Activated CD4-positive, alpha-beta T cell treated with anti-CD3 and anti-CD28 coated beads, Interleukin-2, Interleukin-4, amounts not matched to agents 100 ng/mL and 50 ng/mL, durations not matched to agents 16 hours and 8 hours (primary cell): ENCODE results near the gene IFT25.

ENCODE experiments used
- DNase-seq: peaks from one replicate; pipeline ENCODE4 v3.0.0-alpha.2; 2020; ENCODE audit warnings: low spot score

The IFT25 gene

DNA sequence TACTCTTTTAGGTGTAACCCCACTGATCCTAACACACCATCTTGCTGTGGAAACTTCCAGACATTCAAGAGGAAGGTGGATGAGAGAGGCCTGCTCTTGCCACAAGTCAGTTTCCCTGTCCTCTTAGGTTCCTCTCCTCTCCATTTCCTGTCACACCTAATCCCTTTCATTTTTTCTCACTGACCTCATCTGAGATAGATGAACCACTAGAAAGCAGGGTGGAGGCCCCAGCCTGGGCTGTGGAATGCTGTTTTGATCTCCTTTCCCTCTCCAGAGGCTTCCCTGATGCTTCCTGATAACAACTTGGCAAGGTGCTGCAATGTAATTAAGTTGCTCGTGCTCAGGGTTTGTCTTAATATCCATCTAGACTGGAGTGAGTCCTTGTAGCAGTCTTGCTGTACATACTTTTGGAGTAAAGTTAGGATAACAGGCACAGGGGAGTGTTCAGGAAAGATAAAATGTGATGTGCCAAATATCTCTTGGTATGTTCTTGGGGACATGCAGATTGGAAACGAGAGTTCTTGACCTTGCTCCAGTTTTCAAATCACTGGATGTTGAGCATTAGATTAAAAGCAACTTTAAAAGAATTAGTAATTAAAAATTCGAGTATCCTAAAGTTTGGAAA lies 11.8 kb upstream of the IFT25 start:
- DNase-seq: no peak

GRCh38 chr1:53956308-53957168 lies 11.0 kb upstream of the IFT25 start:
- DNase-seq: no peak

GRCh38 chr1:53954128-53954527 lies 8.6 kb upstream of the IFT25 start:
- no peak for DNase-seq

DNA sequence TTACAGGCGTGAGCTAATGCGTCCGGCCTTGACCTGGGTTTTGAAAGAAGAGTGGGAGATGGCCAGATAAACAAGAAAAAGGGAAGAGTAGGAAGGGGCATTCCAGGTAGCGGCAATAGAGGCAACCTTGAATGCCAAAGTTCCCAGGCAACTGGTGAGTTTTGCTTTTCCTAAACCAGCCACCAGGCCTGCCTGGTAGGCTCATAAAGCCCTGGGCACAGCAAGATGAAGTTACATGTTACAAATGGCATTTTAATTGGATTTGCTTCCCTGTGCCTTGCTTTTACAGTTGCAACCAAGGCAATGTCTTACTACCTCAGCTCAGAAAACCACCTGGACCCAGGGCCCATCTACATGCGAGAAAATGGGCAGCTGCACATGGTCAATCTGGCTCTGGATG lies 6.2 kb upstream of the IFT25 start:
- no peak for DNase-seq

GRCh38 chr1:53949023-53949990 lies 3.8 kb upstream of the IFT25 start:
- DNase-seq: no peak

GRCh38 chr1:53948291-53948690 lies 2.8 kb upstream of the IFT25 start:
- DNase-seq: no peak

DNA sequence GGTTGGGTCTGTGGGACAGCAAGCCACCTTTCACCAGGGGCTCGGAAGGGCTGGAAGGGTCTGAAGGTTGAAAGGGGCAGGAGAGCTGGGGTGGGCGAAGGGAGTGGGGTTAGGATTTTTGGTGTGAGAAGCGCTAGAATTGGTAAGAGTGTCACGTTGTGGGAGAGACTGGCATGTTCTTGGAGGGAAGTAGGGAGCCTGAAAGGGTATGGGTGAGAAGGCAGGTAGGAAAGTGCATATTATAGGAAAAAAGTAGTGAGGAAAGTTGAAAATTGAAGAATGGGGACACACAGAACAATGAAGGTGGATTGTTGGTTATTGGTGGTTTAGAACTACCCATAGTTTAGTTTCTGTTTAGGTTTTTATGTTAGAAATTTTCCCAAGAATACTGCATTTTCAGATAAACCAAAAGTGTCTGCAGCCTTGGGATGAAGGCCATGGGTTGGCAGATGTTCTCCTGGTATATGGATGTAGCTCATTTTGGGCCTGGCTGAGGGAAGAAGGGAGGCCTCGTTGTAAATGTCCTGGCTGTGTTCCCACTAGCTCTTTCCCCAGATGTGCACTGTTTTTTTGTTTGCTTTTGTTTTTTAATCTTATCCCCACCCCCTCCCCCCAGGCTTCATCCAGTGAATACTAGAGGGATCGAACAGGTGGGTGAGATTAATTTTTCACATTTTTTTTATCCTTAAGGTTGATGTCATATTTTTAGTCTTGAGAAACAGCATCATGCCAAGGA lies 1.8 kb upstream of the IFT25 start:
- DNase-seq: no peak

GRCh38 chr1:53946252-53947171 lies 1.0 kb upstream of the IFT25 start, which contains the start of gene LRRC42:
Gene LRRC42, plus strand, starts transcription at chr1:53946350. Its CDS starts 5,650 bp downstream, at chr1:53952000.
- no peak for DNase-seq

DNA sequence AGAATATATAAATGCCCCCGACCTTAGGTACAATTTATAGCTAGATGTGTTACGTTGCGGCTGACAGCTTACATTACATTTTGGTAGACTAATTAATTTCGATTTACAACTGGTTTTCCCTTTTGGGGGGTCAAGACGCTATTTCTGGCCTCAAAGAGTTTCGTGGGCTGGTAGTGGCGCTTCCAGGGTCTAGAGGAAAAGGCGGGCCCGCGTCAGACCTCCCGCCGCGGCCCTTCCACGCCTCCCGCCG lies 391 bp downstream of the IFT25 start:
- no peak for DNase-seq

DNA sequence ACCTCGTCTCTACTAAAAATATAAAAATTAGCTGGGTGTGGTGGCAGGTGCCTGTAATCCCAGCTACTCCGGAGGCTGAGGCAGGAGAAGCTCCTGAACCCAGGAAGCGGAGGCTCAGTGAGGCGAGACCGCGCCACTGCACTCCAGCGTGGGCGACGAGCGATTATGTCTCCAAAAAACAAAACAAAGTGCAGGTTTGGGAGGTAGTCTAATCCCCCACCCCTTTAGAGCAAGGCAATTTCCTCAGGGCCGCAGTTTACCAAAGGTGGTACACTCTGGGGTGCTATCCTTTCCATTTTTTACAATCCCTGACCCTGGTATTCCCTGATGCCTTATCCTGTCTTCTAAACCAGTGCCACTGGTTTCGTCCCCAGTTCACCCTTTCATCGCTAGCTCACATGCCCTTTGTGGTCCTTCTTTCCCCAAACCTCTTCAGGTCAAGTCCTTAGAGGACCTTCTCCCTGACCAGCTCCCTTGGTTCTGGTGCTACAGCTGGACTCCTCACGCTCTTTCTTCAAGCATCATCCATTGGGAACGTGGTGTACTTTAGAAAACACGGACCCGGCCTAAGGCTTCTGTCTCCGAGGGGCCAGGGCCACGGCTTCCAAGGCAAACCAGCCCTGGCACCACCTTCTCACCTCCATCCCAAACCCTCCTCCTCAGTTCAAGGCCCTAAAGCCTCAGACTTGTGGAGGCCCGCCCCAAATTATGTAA lies 873 bp downstream of the IFT25 start:
- DNase-seq: no peak

DNA sequence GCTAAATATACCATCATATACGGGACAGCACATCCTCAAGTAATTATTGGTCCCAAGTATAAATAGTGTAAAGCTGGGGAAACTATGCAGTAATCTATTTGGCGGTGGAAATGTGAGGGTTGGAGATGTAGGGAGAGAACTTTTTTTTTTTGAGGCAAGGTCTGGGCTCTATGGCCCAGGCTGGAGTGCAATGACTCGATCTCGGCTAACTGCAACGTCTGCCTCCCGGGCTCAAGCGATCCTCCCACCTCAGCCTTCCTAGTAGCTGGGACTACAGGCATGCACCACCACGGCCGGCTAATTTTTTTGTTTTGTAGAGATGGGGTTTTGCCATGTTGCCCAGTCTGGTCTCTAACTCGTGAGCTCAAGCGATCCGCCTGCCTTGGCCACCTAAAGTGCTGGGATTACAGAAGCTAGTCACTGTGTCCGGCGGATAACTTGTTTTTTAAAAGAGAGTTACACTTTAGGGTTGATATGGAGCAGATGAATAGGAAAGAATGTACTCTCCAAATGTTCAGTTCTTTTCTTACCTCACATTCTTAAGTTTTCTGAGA lies 1.9 kb downstream of the IFT25 start:
- DNase-seq: no peak

- DNase-seq: no peak
Measured at GRCh38 chr1:53943090-53943489, 2.4 kb downstream of the IFT25 start.

GRCh38 chr1:53942127-53942957 lies 3.2 kb downstream of the IFT25 start:
- peak; percentile 73 for DNase-seq

- no peak for DNase-seq
Measured at GRCh38 chr1:53938136-53938830, 7.2 kb downstream of the IFT25 start.

GRCh38 chr1:53936430-53936829 lies 9.1 kb downstream of the IFT25 start:
- DNase-seq: no peak

DNA sequence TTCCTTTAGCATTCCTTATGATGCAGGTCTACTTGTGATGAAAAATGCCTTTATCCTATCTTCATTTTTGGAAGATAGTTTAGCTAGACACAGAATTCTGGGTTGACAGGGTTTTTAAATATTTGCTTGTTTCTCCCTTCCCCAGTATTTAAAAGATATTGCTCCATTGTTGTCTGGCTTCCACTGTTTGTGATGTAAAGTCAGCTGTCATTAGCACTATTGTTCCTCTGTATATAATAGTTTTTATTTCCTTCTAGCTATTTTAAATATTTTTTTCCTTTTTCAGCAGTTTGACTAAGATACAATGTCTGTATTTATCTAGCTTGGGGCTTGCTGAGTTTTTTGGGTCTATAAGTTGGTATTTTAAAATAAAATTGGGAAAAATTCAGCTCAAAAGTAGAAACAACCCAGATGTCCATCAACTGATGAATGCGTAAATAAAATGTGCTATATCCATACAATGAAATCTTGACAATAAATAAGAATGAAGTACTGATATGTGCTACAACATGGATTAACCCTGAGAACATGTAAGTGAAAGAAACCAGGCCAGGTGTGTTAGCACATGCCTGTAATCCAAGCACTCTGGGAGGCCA lies 11.2 kb downstream of the IFT25 start:
- DNase-seq: no peak

DNA sequence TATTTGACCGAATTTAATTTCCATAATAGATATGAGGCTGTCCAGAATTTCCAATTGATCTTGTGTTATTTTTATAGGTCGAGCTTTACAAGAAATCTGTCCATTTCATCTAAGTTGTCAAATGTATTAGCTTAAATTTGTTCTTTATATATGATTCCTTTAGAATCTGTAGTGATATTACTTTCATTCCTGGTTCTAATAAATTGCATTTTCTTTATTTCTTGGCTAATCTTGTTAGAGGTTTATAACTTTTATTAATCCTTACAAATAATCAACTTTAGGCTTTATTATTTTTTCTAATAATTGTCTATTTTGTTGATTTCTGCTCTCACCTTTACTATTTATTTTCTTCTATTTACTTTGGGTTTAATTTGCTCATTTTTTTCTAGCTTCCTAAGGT lies 14.0 kb downstream of the IFT25 start:
- no peak for DNase-seq

DNA sequence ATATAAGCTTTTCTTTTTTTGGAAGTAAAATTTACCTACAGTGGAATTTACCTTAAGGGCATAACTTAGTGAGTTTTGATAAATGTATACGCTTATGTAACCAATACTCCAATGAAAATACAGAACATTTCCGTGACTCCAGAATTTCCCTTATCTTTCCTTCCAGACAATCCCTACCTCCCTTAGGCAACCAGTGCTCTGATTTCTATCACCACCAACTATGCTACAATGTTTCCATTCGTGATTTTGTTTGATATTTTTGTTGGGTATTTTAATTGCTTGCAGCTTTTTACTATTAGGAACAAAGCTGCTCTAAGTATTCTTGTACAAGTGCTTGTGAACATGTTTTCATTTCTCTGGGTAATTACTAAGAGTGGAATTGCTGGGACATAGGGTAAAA lies 14.6 kb downstream of the IFT25 start:
- DNase-seq: no peak
